Measurements from ENCODE around the gene CDH24. TPM values are rescaled to one million over a fixed set of nuclear protein-coding genes. Genes with fewer than 3 reads are reported as not detected.

Gene CDH24
- total and polyA plus RNA-seq, 2 of the 13 experiments (the other 11 are each of a cell fraction or from before 2014, with no cell fraction given) = 0.69 to 0.99 TPM

- TF ChIP-seq SP1 (IDR thresholded peaks at IDR 0.05) (no peak), SP1 (CRISPR knock-in tag; IDR thresholded peaks at IDR 0.05) (peak; percentile 91), HIC2 (CRISPR knock-in tag; IDR thresholded peaks at IDR 0.05; ENCODE audit: low read depth) (peak; percentile 90), ZNF780A (CRISPR knock-in tag; IDR thresholded peaks at IDR 0.05) (peak; percentile 99), ZMYM2 (CRISPR knock-in tag; IDR thresholded peaks at IDR 0.05) (peak; percentile 100), SRSF4 (IDR thresholded peaks at IDR 0.05; ENCODE audit: low read depth, low read length, poor library complexity, severe bottlenecking) (no peak), ZNF792 (CRISPR knock-in tag; IDR thresholded peaks at IDR 0.05) (peak; percentile 100), AHR (CRISPR knock-in tag; IDR thresholded peaks at IDR 0.05) (peak; percentile 99), JARID2 (CRISPR knock-in tag; IDR thresholded peaks at IDR 0.05; ENCODE audit: insufficient replicate concordance) (peak; percentile 97), JUN (CRISPR knock-in tag; IDR thresholded peaks at IDR 0.05) (peak; percentile 81; the same call in 1 of the 2 replicates), MAF1 (CRISPR knock-in tag; IDR thresholded peaks at IDR 0.05; ENCODE audit: borderline replicate concordance) (peak; percentile 96), HDAC1 (CRISPR knock-in tag; IDR thresholded peaks at IDR 0.05) (peak; percentile 97), GMEB2 (CRISPR knock-in tag; IDR thresholded peaks at IDR 0.05; ENCODE audit: low read depth) (peak; percentile 70), HNRNPK (IDR thresholded peaks at IDR 0.05; ENCODE audit: low read depth, low read length, poor library complexity, severe bottlenecking) (no peak), RARA (CRISPR knock-in tag; IDR thresholded peaks at IDR 0.05) (peak; percentile 71), ATM (IDR thresholded peaks at IDR 0.05; ENCODE audit: borderline replicate concordance) (no peak), ZNF33A (CRISPR knock-in tag; IDR thresholded peaks at IDR 0.05; ENCODE audit: borderline replicate concordance) (peak; percentile 97; the same call in 1 of the 2 replicates), CENPX (CRISPR knock-in tag; IDR thresholded peaks at IDR 0.05) (no peak), GTF3A (CRISPR knock-in tag; conservative IDR thresholded peaks at IDR 0.05) (peak; percentile 99), ATF7 (IDR thresholded peaks at IDR 0.05) (no peak), ATF7 (CRISPR knock-in tag; IDR thresholded peaks at IDR 0.05) (peak; percentile 88; the same call in 1 of the 2 replicates), PAX8 (CRISPR knock-in tag; IDR thresholded peaks at IDR 0.05; ENCODE audit: borderline replicate concordance) (peak; percentile 89), ZNF577 (CRISPR knock-in tag; IDR thresholded peaks at IDR 0.05; ENCODE audit: borderline replicate concordance, low read depth) (no peak), NCOA2 (CRISPR knock-in tag; IDR thresholded peaks at IDR 0.05) (peak; percentile 83)
- TF ChIP-seq, protein P1, sequence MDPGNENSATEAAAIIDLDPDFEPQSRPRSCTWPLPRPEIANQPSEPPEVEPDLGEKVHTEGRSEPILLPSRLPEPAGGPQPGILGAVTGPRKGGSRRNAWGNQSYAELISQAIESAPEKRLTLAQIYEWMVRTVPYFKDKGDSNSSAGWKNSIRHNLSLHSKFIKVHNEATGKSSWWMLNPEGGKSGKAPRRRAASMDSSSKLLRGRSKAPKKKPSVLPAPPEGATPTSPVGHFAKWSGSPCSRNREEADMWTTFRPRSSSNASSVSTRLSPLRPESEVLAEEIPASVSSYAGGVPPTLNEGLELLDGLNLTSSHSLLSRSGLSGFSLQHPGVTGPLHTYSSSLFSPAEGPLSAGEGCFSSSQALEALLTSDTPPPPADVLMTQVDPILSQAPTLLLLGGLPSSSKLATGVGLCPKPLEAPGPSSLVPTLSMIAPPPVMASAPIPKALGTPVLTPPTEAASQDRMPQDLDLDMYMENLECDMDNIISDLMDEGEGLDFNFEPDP (CRISPR knock-in tag; conservative IDR thresholded peaks at IDR 0.05) = no peak; the same call in 1 of the 2 replicates
These were observed 50.5 kb downstream of the CDH24 start (continued) for GRCh38 chr14:23006544-23007419.
